ENCODE measurements around the gene FADS6. TPM values are rescaled to one million over a fixed set of nuclear protein-coding genes. Genes with fewer than 3 reads are reported as not detected.

FADS6 gene
- total RNA-seq, 4 donors from 2014 or later: 0.22 TPM; not detected in 3

DNA sequence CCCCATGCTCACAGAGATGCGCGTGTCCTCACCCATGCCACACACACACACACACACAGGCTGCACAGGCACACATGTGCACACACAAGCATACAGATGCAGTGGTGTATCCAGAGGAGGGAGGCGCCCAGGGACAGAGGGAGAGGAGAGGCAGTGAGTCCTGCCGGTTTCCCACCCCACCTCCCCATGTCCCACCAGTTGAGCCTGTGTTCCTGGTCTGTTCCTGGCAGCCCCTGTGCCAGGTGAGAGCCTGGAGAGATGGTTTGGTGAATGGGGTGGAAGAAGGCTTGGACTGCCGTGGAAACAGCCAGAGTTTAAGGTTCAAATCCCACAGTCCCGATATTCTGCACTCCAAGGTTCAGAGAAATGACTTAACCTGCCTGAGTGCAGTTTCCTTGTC lies 10.2 kb upstream of the FADS6 start:
- no peak for TF ChIP-seq CTCF (IDR thresholded peaks at IDR 0.05; ENCODE audit: low read depth)

DNA sequence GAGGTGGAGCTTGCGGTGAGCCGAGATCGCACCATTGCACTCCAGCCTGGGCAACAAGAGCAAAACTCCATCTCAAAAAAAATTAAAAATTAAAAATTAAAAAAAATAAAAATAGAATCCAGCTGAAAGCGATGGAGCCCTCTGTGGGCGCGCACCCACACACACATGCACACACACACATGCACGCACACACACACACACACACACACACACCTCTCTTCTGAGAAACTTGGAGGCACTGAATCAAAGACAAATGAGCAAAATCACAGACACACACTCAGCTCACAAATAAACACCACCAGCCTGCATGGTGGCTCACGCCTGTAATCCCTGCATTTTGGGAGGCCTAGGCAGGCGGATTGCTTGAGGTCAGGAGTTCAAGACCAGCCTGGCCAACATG lies 9.6 kb upstream of the FADS6 start:
- no peak for TF ChIP-seq CTCF (IDR thresholded peaks at IDR 0.05; ENCODE audit: low read depth)

DNA sequence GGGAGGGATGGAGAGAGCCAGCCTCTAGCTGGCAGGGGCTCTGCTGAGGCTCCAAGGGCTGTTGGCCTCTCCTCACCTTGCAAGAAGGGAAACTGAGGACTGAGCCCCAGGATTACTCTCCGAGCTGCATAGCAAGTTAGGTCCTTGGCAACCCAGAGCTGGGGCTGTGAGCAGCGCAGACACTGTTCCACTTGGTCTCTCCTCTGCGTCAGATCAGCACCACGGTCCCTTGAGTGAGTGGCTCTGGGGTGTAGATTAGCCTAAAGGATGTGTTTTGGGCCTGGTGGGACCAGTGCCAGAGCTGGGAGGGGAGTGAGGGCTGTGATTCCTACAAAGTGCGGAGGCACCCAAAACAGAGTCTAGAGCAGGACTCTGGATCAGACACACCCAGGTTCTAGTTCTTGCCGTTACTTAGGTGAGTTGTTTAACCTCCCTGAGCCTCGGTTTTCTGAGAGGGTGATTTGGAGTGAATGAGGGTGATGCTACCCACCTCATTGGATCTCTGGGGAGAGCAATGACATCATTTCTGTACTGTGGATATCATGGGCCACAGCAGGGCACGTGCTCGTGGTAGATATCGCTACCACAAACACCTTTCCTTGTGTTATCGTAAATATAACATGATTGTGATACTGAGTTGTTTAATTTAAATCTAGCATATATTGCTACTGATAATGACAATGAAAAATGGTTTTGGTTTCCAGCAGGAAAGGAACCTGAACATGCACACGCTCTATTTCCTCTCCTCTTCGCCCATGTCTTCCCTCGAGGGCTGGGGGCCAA lies 8.1 kb upstream of the FADS6 start:
- no peak for TF ChIP-seq CTCF (IDR thresholded peaks at IDR 0.05; ENCODE audit: low read depth)

GRCh38 chr17:74900208-74900607 lies 6.8 kb upstream of the FADS6 start:
- TF ChIP-seq CTCF (IDR thresholded peaks at IDR 0.05; ENCODE audit: low read depth): no peak

GRCh38 chr17:74898376-74898946 lies 5.0 kb upstream of the FADS6 start:
- no peak for TF ChIP-seq CTCF (IDR thresholded peaks at IDR 0.05; ENCODE audit: low read depth)

- no peak for TF ChIP-seq CTCF (IDR thresholded peaks at IDR 0.05; ENCODE audit: low read depth)
Measured at GRCh38 chr17:74893936-74894671, 671 bp upstream of the FADS6 start.

All from subcutaneous adipose tissue (tissue), 4 donors.